Tibial nerve (tissue), 4 donors: ENCODE measurements around the gene LCN10. TPM values are rescaled to one million over a fixed set of nuclear protein-coding genes. Genes with fewer than 3 reads are reported as not detected.
"Not testable (repeated sequence)": the region's sequence is repeated elsewhere in the genome, so short reads cannot be mapped to it uniquely, and the experiment has no call there.

ENCODE experiments used
- DNase-seq, 2 donors: peaks; one replicate each; pipeline ENCODE4 v3.0.0-alpha.2; 2019; ENCODE audit warnings: low spot score in 2 of 2
- H3K27ac ChIP-seq, 4 donors: fragments of 200-600 bp; sonication (generic) in 3 of 4; one replicate each; pipeline ENCODE4 v1.5.1; 2017 to 2019; ENCODE audit warnings: mild to moderate bottlenecking in 1 of 4
- H3K27me3 ChIP-seq, 2 donors: fragments of 200-600 bp; sonication (generic) in 1 of 2; one replicate each; pipeline versions ENCODE4 v1.5.1 to v1.6.0; 2017 to 2019
- H3K36me3 ChIP-seq, 3 donors: fragments of 200-600 bp; sonication (generic); one replicate each; pipeline ENCODE4 v1.5.1; 2018 to 2019
- H3K4me1 ChIP-seq, 4 donors: fragments of 200-600 bp; sonication (generic) in 3 of 4; one replicate each; pipeline ENCODE4 v1.5.1; 2017 to 2019
- H3K4me3 ChIP-seq, 4 donors: fragments of 200-600 bp; sonication (generic) in 3 of 4; one replicate each; pipeline ENCODE4 v1.5.1; 2017 to 2019; ENCODE audit warnings: mild to moderate bottlenecking in 1 of 4, moderate library complexity in 1 of 4
- H3K9me3 ChIP-seq, 4 donors: fragments of 200-600 bp; sonication (generic) in 3 of 4; one replicate each; pipeline ENCODE4 v1.5.1; 2017 to 2019
- CTCF ChIP-seq, 5 experiments: fragments of 200-600 bp in 3 of 5; fragments of 450-650 bp in 2 of 5; sonication (generic) in 3 of 5; IDR thresholded peaks; one replicate each; pipeline ENCODE4 v1.5.1; 2016 to 2019; ENCODE audit warnings: antibody characterized with exemption in 5 of 5, mild to moderate bottlenecking in 3 of 5, moderate library complexity in 2 of 5
- EP300 ChIP-seq, 2 donors: sonication (generic); formaldehyde crosslinking; IDR thresholded peaks; one replicate each; pipeline ENCODE4 v1.6.1; 2017; ENCODE audit warnings: antibody characterized with exemption in 2 of 2, mild to moderate bottlenecking in 1 of 2
- POLR2A ChIP-seq, 2 donors: fragments of 450-650 bp; IDR thresholded peaks; one replicate each; pipeline ENCODE4 v1.6.1; 2017; ENCODE audit warnings: antibody characterized with exemption in 2 of 2, mild to moderate bottlenecking in 2 of 2, moderate library complexity in 2 of 2
- WGBS, 2 donors: methylation state at CpG; one replicate each; pipeline ENCODE4 v1.1.5; 2018; 5-methylcytosine and 5-hydroxymethylcytosine counted together
- total RNA-seq, 4 donors: library from RNA; depleted of rRNA; stranded (reverse); fragments of >200 nt; gene quantifications; one replicate each; pipeline ENCODE4 v1.1.0, GENCODE V29; 2016

Gene LCN10
- total RNA-seq, 4 donors from 2014 or later: 7.6 to 47.5 (median 17.4) TPM

GRCh38 chr9:136707849-136708517, 34.8 kb downstream of the LCN10 start:
- Histone ChIP-seq H3K4me1 (peaks cover 0 to 18% (median 5%) of the 10 kb centered on the region in 4 donors), H3K27me3 (peaks cover 0 to 36% of the 10 kb centered on the region in 2 donors), H3K36me3 (no peaks in the 10 kb centered on the region), H3K4me3 (no peak overlapping the region), H3K9me3 (no peaks in the 10 kb centered on the region), H3K27ac (no peak overlapping the region)
- 69% methylated on average over 22 of the region's 22 CpGs for WGBS, 2 donors
- no peak for DNase-seq
- TF ChIP-seq EP300 (IDR thresholded peaks at IDR 0.05) (no peak), CTCF (IDR thresholded peaks at IDR 0.05) (no peak), POLR2A (IDR thresholded peaks at IDR 0.05) (no peak)

GRCh38 chr9:136707011-136707410, 35.7 kb downstream of the LCN10 start:
- 90 to 94% methylated on average over 7 of the region's 7 CpGs for WGBS, 2 donors

GRCh38 chr9:136705564-136705963, 37.2 kb downstream of the LCN10 start:
- no peak overlapping the region for H3K27ac ChIP-seq
- DNase-seq: no peak
- H3K4me3 ChIP-seq: no peak overlapping the region
- H3K4me1 ChIP-seq: no peaks in the 10 kb centered on the region
- WGBS, 2 donors: 63 to 78% methylated on average over 7 of the region's 7 CpGs
- TF ChIP-seq CTCF (IDR thresholded peaks at IDR 0.05) (no peak), POLR2A (IDR thresholded peaks at IDR 0.05) (no peak), EP300 (IDR thresholded peaks at IDR 0.05) (no peak)
- no peaks in the 10 kb centered on the region for H3K36me3 ChIP-seq
- H3K9me3 ChIP-seq: no peaks in the 10 kb centered on the region
- peaks cover 0 to 30% of the 10 kb centered on the region in 2 donors for H3K27me3 ChIP-seq

More at GRCh38 chr9:136707011-136707410, 35.7 kb downstream of the LCN10 start:
- DNase-seq: no peak
- Histone ChIP-seq H3K27ac (no peak overlapping the region), H3K36me3 (no peaks in the 10 kb centered on the region), H3K9me3 (no peaks in the 10 kb centered on the region), H3K4me1 (peaks cover 0 to 11% (median 2%) of the 10 kb centered on the region in 4 donors), H3K27me3 (peaks cover 0 to 30% of the 10 kb centered on the region in 2 donors), H3K4me3 (no peak overlapping the region)
- TF ChIP-seq POLR2A (IDR thresholded peaks at IDR 0.05) (no peak), EP300 (IDR thresholded peaks at IDR 0.05) (no peak), CTCF (IDR thresholded peaks at IDR 0.05) (no peak)

GRCh38 chr9:136704741-136705140, 38.0 kb downstream of the LCN10 start:
- WGBS, 2 donors: 84 to 85% methylated on average over 8 of the region's 8 CpGs
- H3K27ac ChIP-seq, H3K9me3 ChIP-seq, H3K4me3 ChIP-seq, DNase-seq, H3K36me3 ChIP-seq, H3K4me1 ChIP-seq: not testable (repeated sequence)
- peaks cover 0 to 33% of the 10 kb centered on the region in 2 donors for H3K27me3 ChIP-seq

- H3K36me3 ChIP-seq: no peaks in the 10 kb centered on the region
- no peak overlapping the region for H3K4me3 ChIP-seq
- no peaks in the 10 kb centered on the region for H3K9me3 ChIP-seq
- 75 to 77% methylated on average over 12 of the region's 12 CpGs for WGBS, 2 donors
- TF ChIP-seq POLR2A (IDR thresholded peaks at IDR 0.05) (no peak), EP300 (IDR thresholded peaks at IDR 0.05) (no peak), CTCF (IDR thresholded peaks at IDR 0.05) (no peak)
- DNase-seq: no peak
- no peaks in the 10 kb centered on the region for H3K4me1 ChIP-seq
- no peak overlapping the region for H3K27ac ChIP-seq
- H3K27me3 ChIP-seq: peaks cover 0 to 32% of the 10 kb centered on the region in 2 donors
Observed at GRCh38 chr9:136703276-136703860, 39.4 kb downstream of the LCN10 start.
